HepG2 (cell line): ENCODE data around the gene SCGB1D1. TPM values are rescaled to one million over a fixed set of nuclear protein-coding genes. Genes with fewer than 3 reads are reported as not detected.

Experiments
- ATAC-seq: fragments of 200-7000 bp; cut with Tn5 transposase; 3 replicates; pipeline ENCODE4 v1.9.1; 2020; ENCODE audit warnings: mild to moderate bottlenecking, moderate library complexity
- BruUV-seq: library from RNA; stranded (reverse); fragments of 400-500 nt; replicated peaks from 2 replicates; lab custom pipeline; 2021; lab: Mats Ljungman, UMichigan
- CTCF ChIA-PET: fragments of 300-600 bp; formaldehyde crosslinking; extraction: SDS; loops from one replicate; lab custom pipeline; 2021; ENCODE audit warnings: low total read pairs, inconsistent platforms, low intra/inter-chr PET ratio; lab: Yijun Ruan, JAX
- POLR2A ChIA-PET: fragments of 350-600 bp; sonication (Branson Sonifier 250); formaldehyde crosslinking; loops from one replicate; lab custom pipeline; 2020; ENCODE audit warnings: antibody characterized with exemption, inconsistent platforms; lab: Yijun Ruan, JAX
- DNase-seq: peaks from one replicate; pipeline ENCODE4 v3.0.0-alpha.2; 2015; ENCODE audit warnings: low spot score
- FAIRE-seq: peaks from 3 replicates; lab custom pipeline; 2011; peaks lifted over from hg19 to GRCh38; lab: Jason Lieb, UNC
- H2AFZ ChIP-seq: one replicate; pipeline ENCODE4 v1.6.1; 2011; ENCODE audit warnings: low read length, inconsistent platforms
- H3K27ac ChIP-seq: fragments of 300-600 bp; 3 replicates; pipeline ENCODE4 v1.8.0; 2011; ENCODE audit warnings: mixed run types, mild to moderate bottlenecking, mixed read lengths, low read length, inconsistent platforms; ENCODE audit not compliant: insufficient read depth; ENCODE audit errors: extremely low read length
- H3K27me3 ChIP-seq, 2 experiments: fragments of 200-600 bp in 1 of 2; 2 replicates in 1 of 2; 3 replicates in 1 of 2; pipeline versions ENCODE4 v1.6.0 to v1.8.0; 2011; ENCODE audit warnings: low read length in 2 of 2, mild to moderate bottlenecking in 2 of 2, moderate library complexity in 2 of 2, inconsistent platforms in 1 of 2; ENCODE audit not compliant: insufficient read depth in 2 of 2, control insufficient read depth in 1 of 2
- H3K36me3 ChIP-seq, 2 experiments: fragments of 200-600 bp in 1 of 2; replicated peaks in 1 of 2; 2 replicates in 1 of 2; 3 replicates in 1 of 2; pipeline versions ENCODE4 v1.5.1 to v1.8.0; 2011; ENCODE audit warnings: low read length in 2 of 2, inconsistent platforms in 1 of 2; ENCODE audit not compliant: insufficient read depth in 2 of 2, control insufficient read depth in 1 of 2
- H3K4me1 ChIP-seq: 2 replicates; pipeline ENCODE4 v1.5.1; 2012; ENCODE audit warnings: low read length, inconsistent platforms; ENCODE audit not compliant: insufficient read depth
- H3K4me2 ChIP-seq: 2 replicates; pipeline ENCODE4 v1.6.0; 2011; ENCODE audit warnings: low read depth, low read length, inconsistent platforms
- H3K4me3 ChIP-seq, 3 experiments: fragments of 200-600 bp in 1 of 3; sonication (generic), shearing (Covaris generic) in 1 of 3; replicated peaks in 1 of 3; 2 replicates each; pipeline ENCODE4 v1.5.1; 2011 to 2016; ENCODE audit warnings: low read length in 3 of 3, inconsistent platforms in 2 of 3, low read depth in 2 of 3, mild to moderate bottlenecking in 2 of 3, control low read depth in 1 of 3, mixed read lengths in 1 of 3; ENCODE audit not compliant: insufficient read depth in 1 of 3
- H3K79me2 ChIP-seq: one replicate; pipeline ENCODE4 v1.6.1; 2011; ENCODE audit warnings: low read length, inconsistent platforms; ENCODE audit not compliant: insufficient read depth
- H3K9ac ChIP-seq: 2 replicates; pipeline ENCODE4 v1.6.0; 2011; ENCODE audit warnings: mild to moderate bottlenecking, low read depth, low read length, inconsistent platforms; ENCODE audit not compliant: insufficient read depth
- H3K9me3 ChIP-seq: 2 replicates; pipeline ENCODE4 v1.5.1; 2012; ENCODE audit warnings: mild to moderate bottlenecking, low read length
- H4K20me1 ChIP-seq: 2 replicates; pipeline ENCODE4 v1.6.0; 2011; ENCODE audit warnings: inconsistent platforms, mild to moderate bottlenecking, low read length, moderate library complexity; ENCODE audit not compliant: insufficient read depth
- GATAD2A ChIP-seq: IDR thresholded peaks from 2 replicates; pipeline ENCODE4 v1.6.1; 2016
- SMC3 ChIP-seq: IDR thresholded peaks from 2 replicates; pipeline ENCODE4 v1.6.1; 2011; ENCODE audit warnings: low read length, improper control_type of control experiment
- STAG1 ChIP-seq: sonication (generic); formaldehyde crosslinking; IDR thresholded peaks from 2 replicates; pipeline ENCODE4 v1.4.0; 2020; ENCODE audit warnings: missing genetic modification reagents
- ZNF264 ChIP-seq: sonication (generic); formaldehyde crosslinking; IDR thresholded peaks from 2 replicates; pipeline ENCODE4 v1.4.0; 2020; ENCODE audit warnings: missing genetic modification reagents
- ZNF562 ChIP-seq: sonication (generic); formaldehyde crosslinking; IDR thresholded peaks from 2 replicates; pipeline ENCODE4 v1.8.0; 2022; ENCODE audit warnings: missing genetic modification reagents, borderline replicate concordance
- in situ Hi-C: cut with HindIII; loops from 2 replicates; pipeline ENCODE4 v1.10.0; 2017; ENCODE audit warnings: low pct_unique_long_range_greater_than_20kb; ENCODE audit not compliant: extremely low pct_ligation_motif_present
- intact Hi-C: fragments of 100-400 bp; cut with micrococcal nuclease; formaldehyde crosslinking; loops from one replicate; pipeline ENCODE4 v1.10.0; 2022; ENCODE audit not compliant: unreplicated experiment
- polyA plus RNA-seq, 8 experiments: library from polyadenylated mRNA; depleted of rRNA in 3 of 8; stranded (reverse) in 7 of 8; unstranded in 1 of 8; fragments of >200 nt; fragmentation: Illumina TruSeq in 4 of 8; extraction: Trizol in 4 of 8; gene quantifications; 2 replicates each; pipeline versions ENCODE4 v1.2.1 to v1.2.3, GENCODE V29; 2011 to 2016; ENCODE audit warnings: low read depth in 4 of 8, missing spikeins in 1 of 8, mixed read lengths in 1 of 8; ENCODE audit not compliant: insufficient read depth in 1 of 8
- total RNA-seq, 5 experiments: library from RNA; depleted of rRNA; stranded (reverse); fragments of >200 nt; fragmentation: Illumina TruSeq; extraction: Trizol; gene quantifications; 2 replicates each; pipeline ENCODE4 v1.2.3, GENCODE V29; 2016; ENCODE audit warnings: low read depth in 1 of 5
- TF ChIP-seq, protein P1 (sequence below): sonication (generic); formaldehyde crosslinking; IDR thresholded peaks from 2 replicates; pipeline ENCODE4; 2020; ENCODE audit warnings: missing genetic modification reagents, mild to moderate bottlenecking, borderline replicate concordance
- TF ChIP-seq, protein P2 (sequence below): sonication (generic); formaldehyde crosslinking; IDR thresholded peaks from 2 replicates; pipeline ENCODE4 v1.5.0; 2020; ENCODE audit warnings: mild to moderate bottlenecking, missing genetic modification reagents, moderate library complexity
- TF ChIP-seq, protein P3 (sequence below): sonication (generic); formaldehyde crosslinking; IDR thresholded peaks from 2 replicates; pipeline ENCODE4 v1.8.1; 2023; ENCODE audit warnings: missing genetic modification reagents, inconsistent platforms, borderline replicate concordance

SCGB1D1 gene
- total and polyA plus RNA-seq, 2 of the 13 experiments (the other 11 are each of a cell fraction or from before 2014, with no cell fraction given) = not detected

DNA sequence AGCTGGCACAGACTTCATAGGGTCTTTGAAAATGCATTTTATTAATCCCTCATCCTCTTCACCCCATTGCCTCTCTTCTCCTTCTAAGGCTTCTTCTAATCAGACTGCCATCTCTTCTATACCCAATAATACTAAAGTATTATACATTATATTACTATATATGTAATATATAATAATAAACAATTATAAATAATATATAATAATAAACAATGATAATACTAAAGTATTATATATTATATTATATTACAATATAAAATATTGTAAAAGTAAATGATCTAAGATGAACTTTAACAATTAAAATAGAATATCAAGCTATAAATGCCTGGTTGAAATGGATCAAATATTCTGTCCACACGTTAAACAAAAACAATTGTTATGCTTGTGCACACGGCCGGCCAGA, 31.5 kb downstream of the SCGB1D1 start (continued):
- TF ChIP-seq, protein P1, sequence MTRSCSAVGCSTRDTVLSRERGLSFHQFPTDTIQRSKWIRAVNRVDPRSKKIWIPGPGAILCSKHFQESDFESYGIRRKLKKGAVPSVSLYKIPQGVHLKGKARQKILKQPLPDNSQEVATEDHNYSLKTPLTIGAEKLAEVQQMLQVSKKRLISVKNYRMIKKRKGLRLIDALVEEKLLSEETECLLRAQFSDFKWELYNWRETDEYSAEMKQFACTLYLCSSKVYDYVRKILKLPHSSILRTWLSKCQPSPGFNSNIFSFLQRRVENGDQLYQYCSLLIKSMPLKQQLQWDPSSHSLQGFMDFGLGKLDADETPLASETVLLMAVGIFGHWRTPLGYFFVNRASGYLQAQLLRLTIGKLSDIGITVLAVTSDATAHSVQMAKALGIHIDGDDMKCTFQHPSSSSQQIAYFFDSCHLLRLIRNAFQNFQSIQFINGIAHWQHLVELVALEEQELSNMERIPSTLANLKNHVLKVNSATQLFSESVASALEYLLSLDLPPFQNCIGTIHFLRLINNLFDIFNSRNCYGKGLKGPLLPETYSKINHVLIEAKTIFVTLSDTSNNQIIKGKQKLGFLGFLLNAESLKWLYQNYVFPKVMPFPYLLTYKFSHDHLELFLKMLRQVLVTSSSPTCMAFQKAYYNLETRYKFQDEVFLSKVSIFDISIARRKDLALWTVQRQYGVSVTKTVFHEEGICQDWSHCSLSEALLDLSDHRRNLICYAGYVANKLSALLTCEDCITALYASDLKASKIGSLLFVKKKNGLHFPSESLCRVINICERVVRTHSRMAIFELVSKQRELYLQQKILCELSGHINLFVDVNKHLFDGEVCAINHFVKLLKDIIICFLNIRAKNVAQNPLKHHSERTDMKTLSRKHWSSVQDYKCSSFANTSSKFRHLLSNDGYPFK (CRISPR knock-in tag) = no peak
- TF ChIP-seq, all 625 proteins: peak for 0

DNA sequence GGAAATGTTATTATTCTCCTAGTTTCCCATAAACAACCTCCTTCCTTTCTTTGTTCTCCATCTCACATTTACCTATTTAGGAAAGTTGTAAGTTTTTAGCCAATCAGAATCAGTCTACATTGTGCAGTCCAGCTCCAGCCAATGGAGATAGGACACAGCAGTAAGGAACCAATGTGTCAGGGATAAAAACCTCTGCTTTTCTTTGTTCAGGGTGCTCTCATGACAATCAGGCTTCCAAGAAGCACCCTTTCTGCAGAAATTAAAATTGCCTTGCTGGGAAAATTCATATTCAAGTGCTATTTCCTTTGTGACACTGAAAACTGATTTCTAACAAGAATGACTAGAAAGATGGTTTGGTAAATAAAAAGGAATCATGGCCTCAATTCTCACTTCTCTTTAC, 33.1 kb downstream of the SCGB1D1 start:
- peaks cover 27% of the 10 kb centered on the region for H3K9me3 ChIP-seq
- DNase-seq = no peak
- H3K4me1 ChIP-seq = no peaks in the 10 kb centered on the region
- H3K4me2 ChIP-seq = no peak overlapping the region
- in situ Hi-C loops = no loop called here
- H3K27ac ChIP-seq = no peak overlapping the region
- no TSS peak for BruUV-seq
- no peak for ATAC-seq
- no peak overlapping the region for H2AFZ ChIP-seq
- ChIA-PET POLR2A (no interaction called here), CTCF (no interaction called here)
- H4K20me1 ChIP-seq = no peaks in the 10 kb centered on the region
- H3K27me3 ChIP-seq = no peaks in the 10 kb centered on the region; a peak in 1 of 5 replicates
- no peaks in the 10 kb centered on the region for H3K36me3 ChIP-seq
- H3K79me2 ChIP-seq = no peaks in the 10 kb centered on the region
- H3K4me3 ChIP-seq = no peak overlapping the region
- intact Hi-C loops = no loop called here
- H3K9ac ChIP-seq = no peak overlapping the region
- peak; percentile 88 for TF ChIP-seq ZNF562 (CRISPR knock-in tag)
- TF ChIP-seq GATAD2A (CRISPR knock-in tag) = no peak
- no peak for FAIRE-seq

DNA sequence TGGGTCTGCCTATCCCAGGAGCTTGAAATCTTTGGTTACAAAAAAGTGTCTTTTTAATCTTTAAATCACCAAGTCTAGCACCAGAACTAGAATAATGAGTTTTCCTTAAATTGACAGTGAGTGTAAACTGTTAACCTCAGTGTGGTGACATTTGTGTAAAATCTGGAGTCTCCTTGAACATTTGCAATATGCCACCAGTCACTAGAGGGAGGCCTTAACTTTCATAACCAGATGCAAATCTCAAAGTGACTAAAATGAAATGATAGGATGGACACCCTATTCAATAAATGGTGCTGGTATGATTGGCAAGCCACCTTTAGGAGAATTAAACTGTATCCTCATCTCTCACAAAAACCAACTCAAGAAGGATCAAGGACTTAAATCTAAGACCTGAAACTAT, 43.7 kb downstream of the SCGB1D1 start:
- Histone ChIP-seq H2AFZ (no peak overlapping the region), H3K4me3 (no peak overlapping the region), H3K27ac (no peak overlapping the region), H3K9me3 (no peaks in the 10 kb centered on the region), H3K79me2 (no peaks in the 10 kb centered on the region), H3K9ac (no peak overlapping the region), H3K27me3 (peaks cover 0 to 17% of the 10 kb centered on the region in 2 experiments; a peak in 2 of 5 replicates), H3K36me3 (no peaks in the 10 kb centered on the region), H3K4me1 (no peaks in the 10 kb centered on the region), H3K4me2 (no peak overlapping the region), H4K20me1 (no peaks in the 10 kb centered on the region)
- ChIA-PET CTCF (interaction anchor here (1.1 to 1.4 kb wide), 2 partner anchors 77 to 91 kb away, joined by 4 to 5 read pairs; no protein-coding TSS in a partner anchor), POLR2A (no interaction called here)
- intact Hi-C loops (no loop called here), in situ Hi-C loops (no loop called here)
- no peak for FAIRE-seq
- TF ChIP-seq, protein P2, sequence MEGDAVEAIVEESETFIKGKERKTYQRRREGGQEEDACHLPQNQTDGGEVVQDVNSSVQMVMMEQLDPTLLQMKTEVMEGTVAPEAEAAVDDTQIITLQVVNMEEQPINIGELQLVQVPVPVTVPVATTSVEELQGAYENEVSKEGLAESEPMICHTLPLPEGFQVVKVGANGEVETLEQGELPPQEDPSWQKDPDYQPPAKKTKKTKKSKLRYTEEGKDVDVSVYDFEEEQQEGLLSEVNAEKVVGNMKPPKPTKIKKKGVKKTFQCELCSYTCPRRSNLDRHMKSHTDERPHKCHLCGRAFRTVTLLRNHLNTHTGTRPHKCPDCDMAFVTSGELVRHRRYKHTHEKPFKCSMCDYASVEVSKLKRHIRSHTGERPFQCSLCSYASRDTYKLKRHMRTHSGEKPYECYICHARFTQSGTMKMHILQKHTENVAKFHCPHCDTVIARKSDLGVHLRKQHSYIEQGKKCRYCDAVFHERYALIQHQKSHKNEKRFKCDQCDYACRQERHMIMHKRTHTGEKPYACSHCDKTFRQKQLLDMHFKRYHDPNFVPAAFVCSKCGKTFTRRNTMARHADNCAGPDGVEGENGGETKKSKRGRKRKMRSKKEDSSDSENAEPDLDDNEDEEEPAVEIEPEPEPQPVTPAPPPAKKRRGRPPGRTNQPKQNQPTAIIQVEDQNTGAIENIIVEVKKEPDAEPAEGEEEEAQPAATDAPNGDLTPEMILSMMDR (CRISPR knock-in tag) = peak; percentile 46
- TF ChIP-seq, protein P3, sequence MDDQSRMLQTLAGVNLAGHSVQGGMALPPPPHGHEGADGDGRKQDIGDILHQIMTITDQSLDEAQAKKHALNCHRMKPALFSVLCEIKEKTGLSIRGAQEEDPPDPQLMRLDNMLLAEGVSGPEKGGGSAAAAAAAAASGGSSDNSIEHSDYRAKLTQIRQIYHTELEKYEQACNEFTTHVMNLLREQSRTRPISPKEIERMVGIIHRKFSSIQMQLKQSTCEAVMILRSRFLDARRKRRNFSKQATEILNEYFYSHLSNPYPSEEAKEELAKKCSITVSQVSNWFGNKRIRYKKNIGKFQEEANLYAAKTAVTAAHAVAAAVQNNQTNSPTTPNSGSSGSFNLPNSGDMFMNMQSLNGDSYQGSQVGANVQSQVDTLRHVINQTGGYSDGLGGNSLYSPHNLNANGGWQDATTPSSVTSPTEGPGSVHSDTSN (CRISPR knock-in tag) = no peak
- TF ChIP-seq STAG1 (CRISPR knock-in tag) (peak; percentile 55), ZNF264 (CRISPR knock-in tag) (no peak), SMC3 (peak; percentile 33; the same call in 1 of the 2 replicates)
- BruUV-seq = no TSS peak
- no peak for ATAC-seq
- DNase-seq = no peak
